Coronary artery (tissue), 2 donors: ENCODE measurements around the gene UBE4B.
A peak's percentile ranks its signal among the peaks of the same experiment; 100 is the strongest.
"Not testable (repeated sequence)": the region's sequence is repeated elsewhere in the genome, so short reads cannot be mapped to it uniquely, and the experiment has no call there.

Experiments
- DNase-seq: peaks from one replicate; pipeline ENCODE4 v3.0.0-alpha.2; 2017; ENCODE audit warnings: low spot score
- H3K27ac ChIP-seq, 2 donors: fragments of 200-600 bp; sonication (generic); one replicate each; pipeline ENCODE4 v1.5.1; 2016 to 2019
- H3K4me3 ChIP-seq: fragments of 200-600 bp; sonication (generic); 2 replicates; pipeline ENCODE4 v1.5.1; 2016; ENCODE audit warnings: mild to moderate bottlenecking, moderate library complexity
- TF ChIP-seq, protein P1 (sequence below): fragments of 200-600 bp; sonication (generic); IDR thresholded peaks from one replicate; pipeline ENCODE4 v1.5.1; 2019; ENCODE audit warnings: antibody characterized with exemption

UBE4B gene

DNA sequence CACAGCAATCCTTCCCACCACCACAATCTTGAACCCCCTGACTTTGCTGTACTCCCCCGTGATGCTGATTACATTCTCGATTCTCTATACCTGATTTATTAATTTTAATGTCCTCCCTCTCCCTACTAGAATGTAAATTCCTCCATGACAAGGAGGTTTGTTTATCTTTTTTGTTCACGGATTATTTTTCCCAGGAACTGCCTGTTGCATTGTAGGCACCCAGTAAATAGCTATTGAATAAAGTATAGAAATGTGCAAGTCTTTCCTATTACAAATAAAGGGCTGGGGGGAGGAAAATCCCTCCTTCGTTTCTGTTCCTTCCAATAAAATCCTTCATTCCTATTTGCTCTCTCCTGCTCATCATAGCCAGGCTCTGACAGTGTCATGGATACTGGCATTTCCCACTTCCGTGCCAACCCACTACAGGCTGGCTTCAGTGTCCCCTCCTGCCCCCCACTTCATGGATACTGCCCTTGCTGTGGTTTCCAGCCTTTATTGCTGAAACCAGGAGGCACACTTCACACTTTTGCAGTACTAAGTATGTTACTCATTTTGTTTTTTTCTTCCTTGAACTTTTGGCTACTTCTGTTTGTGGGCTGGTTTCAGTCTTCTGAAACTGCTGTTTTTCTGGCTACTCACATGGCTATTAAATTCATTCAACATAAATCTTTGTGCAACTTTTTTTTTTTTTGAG, 185.1 kb downstream of the UBE4B start:
- no peak for DNase-seq
- Histone ChIP-seq H3K4me3 (no peak overlapping the region), H3K27ac (peak overlapping the region in 1 of 2 donors; percentile 8)
- TF ChIP-seq, protein P1, sequence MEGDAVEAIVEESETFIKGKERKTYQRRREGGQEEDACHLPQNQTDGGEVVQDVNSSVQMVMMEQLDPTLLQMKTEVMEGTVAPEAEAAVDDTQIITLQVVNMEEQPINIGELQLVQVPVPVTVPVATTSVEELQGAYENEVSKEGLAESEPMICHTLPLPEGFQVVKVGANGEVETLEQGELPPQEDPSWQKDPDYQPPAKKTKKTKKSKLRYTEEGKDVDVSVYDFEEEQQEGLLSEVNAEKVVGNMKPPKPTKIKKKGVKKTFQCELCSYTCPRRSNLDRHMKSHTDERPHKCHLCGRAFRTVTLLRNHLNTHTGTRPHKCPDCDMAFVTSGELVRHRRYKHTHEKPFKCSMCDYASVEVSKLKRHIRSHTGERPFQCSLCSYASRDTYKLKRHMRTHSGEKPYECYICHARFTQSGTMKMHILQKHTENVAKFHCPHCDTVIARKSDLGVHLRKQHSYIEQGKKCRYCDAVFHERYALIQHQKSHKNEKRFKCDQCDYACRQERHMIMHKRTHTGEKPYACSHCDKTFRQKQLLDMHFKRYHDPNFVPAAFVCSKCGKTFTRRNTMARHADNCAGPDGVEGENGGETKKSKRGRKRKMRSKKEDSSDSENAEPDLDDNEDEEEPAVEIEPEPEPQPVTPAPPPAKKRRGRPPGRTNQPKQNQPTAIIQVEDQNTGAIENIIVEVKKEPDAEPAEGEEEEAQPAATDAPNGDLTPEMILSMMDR: no peak

DNA sequence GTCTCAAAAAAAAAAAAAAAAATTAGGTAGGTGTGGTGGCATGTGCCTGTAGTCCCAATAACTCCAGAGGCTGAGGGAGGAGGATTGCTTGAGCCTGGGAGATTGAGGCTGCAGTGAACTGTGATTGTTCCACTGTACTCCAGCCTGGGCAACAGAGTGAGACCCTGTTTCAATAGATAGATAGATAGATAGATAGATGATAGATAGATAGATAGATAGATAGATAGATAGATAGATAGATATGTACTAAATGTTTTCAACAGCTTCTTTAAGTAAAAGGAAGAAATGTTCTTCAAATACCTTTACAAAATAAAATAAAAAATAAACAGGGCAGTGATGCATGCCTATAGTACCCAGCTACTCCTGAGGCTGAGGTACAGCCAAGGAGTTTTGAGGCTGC, 187.4 kb downstream of the UBE4B start:
- no peak for DNase-seq
- Histone ChIP-seq H3K4me3 (no peak overlapping the region), H3K27ac (no peak overlapping the region)
- TF ChIP-seq, protein P1: no peak

DNA sequence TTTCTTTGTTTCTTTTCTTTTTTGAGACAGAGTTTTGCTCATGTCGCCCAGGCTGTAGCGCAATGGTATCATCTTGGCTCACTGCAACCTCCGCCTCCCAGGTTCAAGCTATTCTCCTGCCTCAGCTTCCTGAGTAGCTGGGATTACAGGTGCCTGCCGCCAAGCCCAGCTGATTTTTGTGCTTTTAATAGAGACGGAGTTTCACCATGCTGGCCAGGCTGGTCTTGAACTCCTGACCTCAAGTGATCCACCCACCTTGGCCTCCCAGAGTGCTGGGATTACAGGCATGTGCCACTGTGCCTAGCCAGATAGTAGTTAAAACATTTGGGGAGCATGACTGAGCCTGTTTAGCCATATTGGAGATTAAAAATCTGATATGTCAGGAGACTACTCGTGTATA, 187.9 kb downstream of the UBE4B start:
- DNase-seq, H3K27ac ChIP-seq, H3K4me3 ChIP-seq: not testable (repeated sequence)

DNA sequence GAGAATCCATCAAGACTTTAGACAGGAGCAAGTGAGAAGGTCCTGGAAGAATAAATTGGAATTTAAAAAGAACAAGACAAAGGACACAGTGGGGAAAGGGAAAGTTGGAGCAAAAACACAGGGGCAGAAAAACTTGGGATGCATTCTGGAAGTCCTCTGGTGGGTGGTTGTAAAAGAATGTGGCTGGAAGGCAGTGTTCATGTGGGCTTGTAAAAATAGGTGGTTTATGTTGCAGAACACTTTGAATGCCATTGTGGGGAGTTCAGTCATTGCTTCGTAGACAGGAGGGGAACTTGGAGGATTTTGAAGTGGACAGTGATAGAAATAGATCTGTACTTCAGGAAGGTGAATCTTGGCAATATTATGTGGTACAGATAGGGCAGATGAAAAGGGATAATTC, 192.8 kb downstream of the UBE4B start:
- H3K27ac ChIP-seq: no peak overlapping the region
- DNase-seq: no peak
- H3K4me3 ChIP-seq: no peak overlapping the region
- TF ChIP-seq, protein P1: no peak

DNA sequence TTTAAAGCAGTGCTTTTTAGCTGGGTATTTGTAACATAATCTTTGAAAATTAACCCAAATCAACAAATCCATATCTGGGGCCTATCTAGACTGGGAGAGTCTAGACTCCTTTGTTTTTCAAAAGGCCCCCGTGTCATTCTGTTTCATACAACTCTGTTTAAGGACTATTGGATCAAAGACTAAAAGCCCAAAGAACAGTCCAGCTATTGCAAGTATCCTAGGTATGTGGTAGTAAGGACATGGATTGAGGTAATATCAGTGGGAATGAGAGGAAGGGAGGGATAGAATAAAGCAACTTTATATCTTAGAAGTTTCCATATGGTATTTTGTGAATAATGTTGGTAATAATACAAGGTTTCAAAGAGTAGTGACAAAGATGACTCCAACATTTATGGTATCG, 195.8 kb downstream of the UBE4B start:
- Histone ChIP-seq H3K4me3 (no peak overlapping the region), H3K27ac (no peak overlapping the region)
- DNase-seq: no peak
- TF ChIP-seq, protein P1: no peak

DNA sequence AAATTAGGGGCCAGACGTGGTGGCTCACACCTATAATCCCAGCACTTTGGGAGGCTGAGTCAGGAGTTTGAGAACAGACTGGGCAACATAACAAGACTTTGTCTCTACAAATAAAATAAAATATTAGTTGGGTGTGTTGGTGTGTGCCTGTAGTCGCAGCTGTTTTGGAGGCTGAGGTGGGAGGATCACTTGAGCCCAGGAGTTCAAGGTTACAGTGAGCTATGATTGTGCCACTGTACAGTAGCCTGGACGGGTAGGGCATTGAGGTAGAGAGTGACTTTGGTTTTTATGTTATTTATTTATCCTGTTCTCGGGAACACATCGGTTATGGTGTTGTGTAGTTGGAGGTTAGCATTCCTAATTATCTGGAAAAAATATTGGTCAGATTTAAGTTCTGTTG, 197.1 kb downstream of the UBE4B start:
- Histone ChIP-seq H3K27ac (no peak overlapping the region), H3K4me3 (no peak overlapping the region)
- TF ChIP-seq, protein P1: no peak
- DNase-seq: no peak
